Endothelial cell of umbilical vein (primary cell): ENCODE measurements around the gene METTL27. TPM values are rescaled to one million over a fixed set of nuclear protein-coding genes. Genes with fewer than 3 reads are reported as not detected.
A peak's percentile ranks its signal among the peaks of the same experiment; 100 is the strongest.

Source experiments
- BruUV-seq: library from RNA; stranded (reverse); fragments of 400-500 nt; replicated peaks from 2 replicates; lab custom pipeline; 2021; lab: Mats Ljungman, UMichigan
- CTCF ChIA-PET: fragments of 300-600, 350-600 bp; sonication (Branson Sonifier 250); formaldehyde crosslinking; loops from one replicate; lab custom pipeline; 2021; ENCODE audit warnings: antibody characterized with exemption, inconsistent platforms; lab: Charles Lee
- POLR2A ChIA-PET: fragments of 300-600, 350-600 bp; sonication (Branson Sonifier 250); formaldehyde crosslinking; loops from one replicate; lab custom pipeline; 2021; ENCODE audit warnings: antibody characterized with exemption, inconsistent platforms; lab: Charles Lee
- DNase-seq: peaks from one replicate; pipeline ENCODE4 v3.0.0-alpha.2; 2011; ENCODE audit warnings: low read depth, low spot score
- FAIRE-seq: peaks from 2 replicates; lab custom pipeline; 2011; peaks lifted over from hg19 to GRCh38; lab: Jason Lieb, UNC
- H2AFZ ChIP-seq: 2 replicates; pipeline ENCODE4 v1.6.0; 2012; ENCODE audit warnings: low read depth, low read length, control low read depth, inconsistent platforms
- H3K27ac ChIP-seq: 2 replicates; pipeline ENCODE4 v1.5.1; 2011; ENCODE audit warnings: low read depth, mild to moderate bottlenecking, control low read depth, low read length, moderate library complexity; ENCODE audit not compliant: insufficient read depth
- H3K27me3 ChIP-seq, 2 experiments: 2 replicates each; pipeline versions ENCODE4 v1.6.0 to v1.6.1; 2011; ENCODE audit warnings: low read length in 2 of 2, mixed read lengths in 1 of 2; ENCODE audit not compliant: control insufficient read depth in 2 of 2, insufficient read depth in 2 of 2
- H3K36me3 ChIP-seq, 2 experiments: 2 replicates in 1 of 2; 3 replicates in 1 of 2; pipeline ENCODE4 v1.5.1; 2011; ENCODE audit warnings: low read length in 2 of 2, mild to moderate bottlenecking in 1 of 2, moderate library complexity in 1 of 2; ENCODE audit not compliant: control insufficient read depth in 2 of 2, insufficient read depth in 2 of 2; ENCODE audit errors: extremely low read depth in 1 of 2
- H3K4me1 ChIP-seq: 3 replicates; pipeline ENCODE4 v1.5.1; 2011; ENCODE audit warnings: mild to moderate bottlenecking, low read length; ENCODE audit not compliant: control insufficient read depth, insufficient read depth; ENCODE audit errors: extremely low read depth
- H3K4me2 ChIP-seq: 2 replicates; pipeline ENCODE4 v1.6.1; 2011; ENCODE audit warnings: low read length, control low read depth, mixed read lengths; ENCODE audit not compliant: insufficient read depth
- H3K4me3 ChIP-seq, 3 experiments: fragments of 200-600 bp in 1 of 3; sonication (generic), shearing (Covaris generic) in 1 of 3; replicated peaks in 1 of 3; 2 replicates each; pipeline ENCODE4 v1.5.1; 2011 to 2016; ENCODE audit warnings: control low read depth in 3 of 3, low read length in 3 of 3, mild to moderate bottlenecking in 2 of 3, inconsistent platforms in 1 of 3, low read depth in 1 of 3, moderate library complexity in 1 of 3; ENCODE audit not compliant: insufficient read depth in 1 of 3
- H3K79me2 ChIP-seq: 2 replicates; pipeline ENCODE4 v1.6.0; 2012; ENCODE audit warnings: low read length, inconsistent platforms; ENCODE audit not compliant: control insufficient read depth, insufficient read depth
- H3K9ac ChIP-seq: replicated peaks from 2 replicates; pipeline ENCODE3; 2011; ENCODE audit warnings: low read length, control low read depth; ENCODE audit not compliant: insufficient read depth; ENCODE audit errors: extremely low read depth
- H3K9me1 ChIP-seq: replicated peaks from 3 replicates; pipeline ENCODE4 v1.6.0; 2011; ENCODE audit warnings: mild to moderate bottlenecking, low read length; ENCODE audit not compliant: control insufficient read depth, insufficient read depth; ENCODE audit errors: extremely low read depth
- H3K9me3 ChIP-seq: replicated peaks from 2 replicates; pipeline ENCODE4 v1.5.1; 2012; ENCODE audit warnings: low read length, inconsistent platforms; ENCODE audit not compliant: control insufficient read depth, insufficient read depth
- H4K20me1 ChIP-seq: replicated peaks from 2 replicates; pipeline ENCODE3; 2011; ENCODE audit warnings: mild to moderate bottlenecking, low read length; ENCODE audit not compliant: control insufficient read depth, insufficient read depth; ENCODE audit errors: extremely low read depth
- CTCF ChIP-seq, 2 donors: IDR thresholded peaks; 1 replicate in 1 of 2; 2 replicates in 1 of 2; pipeline ENCODE4 v1.5.1; 2011; ENCODE audit warnings: low read length in 2 of 2, mild to moderate bottlenecking in 2 of 2, moderate library complexity in 2 of 2, control low read depth in 1 of 2, inconsistent platforms in 1 of 2, low read depth in 1 of 2; ENCODE audit not compliant: insufficient read depth in 1 of 2; ENCODE audit errors: extremely low read depth in 1 of 2
- EZH2 ChIP-seq: IDR thresholded peaks from 2 replicates; pipeline ENCODE4 v1.6.1; 2012; ENCODE audit warnings: borderline replicate concordance, low read depth, mild to moderate bottlenecking, moderate library complexity, low read length, inconsistent platforms; ENCODE audit not compliant: severe bottlenecking
- FOS ChIP-seq: IDR thresholded peaks from 2 replicates; pipeline ENCODE4 v1.6.1; 2011; ENCODE audit warnings: mild to moderate bottlenecking, low read length, moderate library complexity, borderline replicate concordance; ENCODE audit not compliant: insufficient read depth
- GATA2 ChIP-seq: IDR thresholded peaks from 2 replicates; pipeline ENCODE4 v1.7.0; 2011; ENCODE audit warnings: low read depth, mild to moderate bottlenecking, moderate library complexity, mixed read lengths, low read length; ENCODE audit not compliant: insufficient read length, insufficient read depth
- JUN ChIP-seq: IDR thresholded peaks from 2 replicates; pipeline ENCODE4 v1.6.1; 2011; ENCODE audit warnings: borderline replicate concordance, low read depth; ENCODE audit not compliant: insufficient read length, insufficient read depth
- MYC ChIP-seq: IDR thresholded peaks from one replicate; pipeline ENCODE4 v1.6.1; 2011; ENCODE audit warnings: mild to moderate bottlenecking, low read depth, low read length
- POLR2A ChIP-seq: IDR thresholded peaks from 2 replicates; pipeline ENCODE4 v1.6.1; 2012; ENCODE audit warnings: low read depth, mild to moderate bottlenecking, control low read depth, low read length
- POLR2AphosphoS5 ChIP-seq: IDR thresholded peaks from 2 replicates; pipeline ENCODE4 v1.6.1; 2012; ENCODE audit warnings: low read depth, mild to moderate bottlenecking, control low read depth, low read length, moderate library complexity; ENCODE audit not compliant: insufficient read depth
- dilution Hi-C: fragments of 300-500 bp; cut with MboI; formaldehyde crosslinking; loops from one replicate; pipeline ENCODE4 v1.15.0; 2019; ENCODE audit warnings: low sequenced_read_pairs; ENCODE audit not compliant: extremely low pct_ligation_motif_present
- intact Hi-C: fragments of 100-400 bp; cut with micrococcal nuclease; formaldehyde crosslinking; loops from one replicate; pipeline ENCODE4 v1.10.0; 2022
- polyA plus RNA-seq, 4 experiments: library from polyadenylated mRNA; depleted of rRNA in 3 of 4; stranded (reverse) in 3 of 4; unstranded in 1 of 4; fragments of >200 nt; gene quantifications; 2 replicates each; pipeline versions ENCODE4 v1.2.1 to v1.2.3, GENCODE V29; 2011 to 2012; ENCODE audit warnings: missing spikeins in 1 of 4
- total RNA-seq: library from RNA; stranded (reverse); gene quantifications from 2 replicates; pipeline ENCODE4 v1.2.3, GENCODE V29; 2021
- TF ChIP-seq, protein P1 (sequence below): IDR thresholded peaks from 2 replicates; pipeline ENCODE4 v1.6.1; 2011; ENCODE audit not compliant: insufficient read depth, insufficient read length

The METTL27 gene
- total and polyA plus RNA-seq, 2 donors (not counting 3 experiments of a cell fraction or from before 2014, with no cell fraction given) = 6.9 to 10.8 TPM

DNA sequence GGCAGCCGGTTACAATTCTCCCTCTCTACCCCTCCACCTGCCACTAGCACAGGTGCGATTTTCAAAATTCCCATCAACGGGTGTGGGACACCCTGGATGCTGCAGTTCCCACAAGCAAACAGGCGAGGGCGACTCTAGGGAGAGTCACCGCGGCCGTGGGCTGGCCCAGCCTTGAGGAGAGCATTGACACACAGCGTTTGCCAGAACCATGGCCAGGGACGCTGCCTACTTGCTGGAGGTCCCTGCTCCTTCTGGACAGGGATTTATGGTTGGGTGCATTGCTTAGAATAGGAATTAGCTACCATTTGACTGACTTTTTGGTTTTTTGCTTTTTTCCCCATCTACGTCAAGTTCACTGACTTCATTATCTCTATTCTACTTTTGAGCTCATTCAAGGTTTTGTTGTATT lies 30.6 kb downstream of the METTL27 start:
- Histone ChIP-seq H3K36me3 (no peaks in the 10 kb centered on the region), H4K20me1 (no peaks in the 10 kb centered on the region), H3K27ac (no peak overlapping the region), H3K79me2 (no peaks in the 10 kb centered on the region), H3K4me3 (no peak overlapping the region), H2AFZ (no peak overlapping the region), H3K9me1 (no peaks in the 10 kb centered on the region), H3K4me2 (no peak overlapping the region), H3K4me1 (no peaks in the 10 kb centered on the region), H3K9me3 (no peaks in the 10 kb centered on the region), H3K9ac (no peak overlapping the region), H3K27me3 (no peaks in the 10 kb centered on the region)
- TF ChIP-seq CTCF (IDR thresholded peaks at IDR 0.05; ENCODE audit: extremely low read depth in 1 of 2, insufficient read depth in 1 of 2, low read depth in 1 of 2, low read length in 2 of 2) (peak; percentile 82 to 85), FOS (no peak)
- peak; percentile 89 for FAIRE-seq
- intact Hi-C loops (loop anchor here (1.0 to 5.0 kb wide), 3 partner anchors 40 to 216 kb away; partner anchors contain the start of gene ELN), dilution Hi-C loops (no loop called here)
- BruUV-seq = no TSS peak
- DNase-seq = peak; percentile 59
- CTCF ChIA-PET = interaction anchor here (0.7 to 7.7 kb wide), 15 partner anchors 11 to 272 kb away, joined by 3 to 110 read pairs (median 5); partner anchors contain the start of genes ABHD11, LIMK1 and METTL27
- POLR2A ChIA-PET = no interaction called here

DNA sequence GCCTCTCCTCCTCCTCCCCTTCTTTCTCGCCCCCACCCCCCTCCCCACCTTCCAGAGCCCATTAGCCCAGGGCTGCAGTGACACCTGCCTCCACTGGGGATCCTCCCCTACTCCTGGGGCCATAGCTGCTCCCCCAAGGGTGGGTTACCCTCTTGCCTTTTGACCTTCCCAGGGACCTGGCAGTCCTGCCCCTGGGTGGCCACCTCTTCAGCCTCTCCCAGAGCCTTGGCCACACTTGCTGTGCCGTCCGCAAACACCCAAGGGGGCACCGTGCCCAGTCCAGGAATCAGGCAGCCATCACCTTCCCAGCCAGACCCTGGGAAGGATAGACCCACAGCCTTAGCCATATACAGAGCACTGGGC lies 31.3 kb downstream of the METTL27 start:
- Histone ChIP-seq H3K36me3 (no peaks in the 10 kb centered on the region), H4K20me1 (no peaks in the 10 kb centered on the region), H3K79me2 (no peaks in the 10 kb centered on the region), H3K27ac (no peak overlapping the region), H3K4me3 (no peak overlapping the region), H3K9me3 (no peaks in the 10 kb centered on the region), H3K9me1 (no peaks in the 10 kb centered on the region), H3K4me2 (no peak overlapping the region), H3K9ac (no peak overlapping the region), H3K27me3 (no peaks in the 10 kb centered on the region), H2AFZ (no peak overlapping the region), H3K4me1 (no peaks in the 10 kb centered on the region)
- BruUV-seq = no TSS peak
- intact Hi-C loops = loop anchor here (1.0 to 5.0 kb wide), 3 partner anchors 40 to 216 kb away; partner anchors contain the start of gene ELN
- DNase-seq = no peak
- dilution Hi-C loops = no loop called here
- ChIA-PET POLR2A (no interaction called here), CTCF (interaction anchor here (1.4 to 7.7 kb wide), 10 partner anchors 11 to 216 kb away, joined by 3 to 110 read pairs (median 8); partner anchors contain the start of genes ABHD11 and METTL27)
- TF ChIP-seq, protein P1, sequence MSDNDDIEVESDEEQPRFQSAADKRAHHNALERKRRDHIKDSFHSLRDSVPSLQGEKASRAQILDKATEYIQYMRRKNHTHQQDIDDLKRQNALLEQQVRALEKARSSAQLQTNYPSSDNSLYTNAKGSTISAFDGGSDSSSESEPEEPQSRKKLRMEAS = no peak
- TF ChIP-seq FOS (no peak), POLR2AphosphoS5 (no peak), GATA2 (no peak), CTCF (IDR thresholded peaks at IDR 0.05; ENCODE audit: extremely low read depth in 1 of 2, insufficient read depth in 1 of 2, low read depth in 1 of 2, low read length in 2 of 2) (no peak), MYC (no peak), JUN (no peak), POLR2A (no peak), EZH2 (no peak)
- FAIRE-seq = no peak
